SK-N-SH (cell line): ENCODE results near the gene MRPS5. TPM values are rescaled to one million over a fixed set of nuclear protein-coding genes. Genes with fewer than 3 reads are reported as not detected.

ENCODE experiments used
- CTCF ChIA-PET: fragments of 300-600, 350-600 bp; formaldehyde crosslinking; extraction: SDS; loops from one replicate; lab custom pipeline; 2021; lab: Yijun Ruan, JAX
- POLR2A ChIA-PET: fragments of 350-600 bp; sonication (Branson Sonifier 250); formaldehyde crosslinking; extraction: SDS; loops from one replicate; lab custom pipeline; 2020; ENCODE audit warnings: antibody characterized with exemption, inconsistent platforms; lab: Yijun Ruan, JAX
- DNase-seq: peaks from one replicate; pipeline ENCODE4 v3.0.0; 2012
- H2AFZ ChIP-seq: fragments of 200-600 bp; sonication (generic); 2 replicates; pipeline ENCODE4 v1.8.1; 2016; ENCODE audit warnings: antibody characterized with exemption, mild to moderate bottlenecking, low read depth
- H3F3A ChIP-seq: fragments of 200-600 bp; sonication (generic); replicated peaks from 2 replicates; pipeline ENCODE3; 2016; ENCODE audit warnings: antibody characterized with exemption, mild to moderate bottlenecking; ENCODE audit not compliant: insufficient read depth
- H3K27ac ChIP-seq, 2 experiments: fragments of 200-500 bp in 1 of 2; fragments of 200-600 bp in 1 of 2; sonication (Bioruptor generic) in 1 of 2; sonication (generic), shearing (Covaris generic) in 1 of 2; 2 replicates each; pipeline versions ENCODE4 v1.5.1 to v1.6.1; 2014 to 2016; ENCODE audit warnings: low read depth in 2 of 2, inconsistent platforms in 1 of 2, low read length in 1 of 2, mild to moderate bottlenecking in 1 of 2, mixed read lengths in 1 of 2
- H3K27me3 ChIP-seq: fragments of 200-600 bp; sonication (generic), shearing (Covaris generic); 2 replicates; pipeline ENCODE4 v1.6.1; 2016; ENCODE audit warnings: mixed run types; ENCODE audit not compliant: insufficient read depth
- H3K36me3 ChIP-seq, 2 experiments: fragments of 200-500 bp in 1 of 2; fragments of 200-600 bp in 1 of 2; sonication (Bioruptor generic) in 1 of 2; sonication (generic) in 1 of 2; replicated peaks in 1 of 2; 2 replicates each; pipeline versions ENCODE3 to v1.5.1; 2014 to 2016; ENCODE audit warnings: low read length in 1 of 2, mild to moderate bottlenecking in 1 of 2; ENCODE audit not compliant: insufficient read depth in 2 of 2, control insufficient read depth in 1 of 2
- H3K4me1 ChIP-seq, 2 experiments: fragments of 200-500 bp in 1 of 2; fragments of 200-600 bp in 1 of 2; sonication (Bioruptor generic) in 1 of 2; sonication (generic), shearing (Covaris generic) in 1 of 2; 2 replicates each; pipeline versions ENCODE4 v1.5.1 to v1.6.1; 2014 to 2016; ENCODE audit warnings: low read depth in 1 of 2, low read length in 1 of 2, mixed run types in 1 of 2; ENCODE audit not compliant: insufficient read depth in 2 of 2, control insufficient read depth in 1 of 2
- H3K4me2 ChIP-seq: fragments of 200-600 bp; sonication (generic), shearing (Covaris generic); 2 replicates; pipeline ENCODE4 v1.6.1; 2017; ENCODE audit warnings: mixed run types
- H3K4me3 ChIP-seq, 2 experiments: fragments of 200-500 bp in 1 of 2; fragments of 200-600 bp in 1 of 2; sonication (Bioruptor generic) in 1 of 2; sonication (generic), shearing (Covaris generic) in 1 of 2; 2 replicates each; pipeline versions ENCODE4 v1.5.1 to v1.8.1; 2014 to 2016; ENCODE audit warnings: low read depth in 2 of 2, inconsistent platforms in 1 of 2, low read length in 1 of 2, mild to moderate bottlenecking in 1 of 2, mixed read lengths in 1 of 2, moderate library complexity in 1 of 2
- H3K79me2 ChIP-seq: fragments of 200-600 bp; sonication (generic); 2 replicates; pipeline ENCODE4 v1.8.1; 2017; ENCODE audit warnings: mild to moderate bottlenecking; ENCODE audit not compliant: insufficient read depth
- H3K9ac ChIP-seq: fragments of 200-600 bp; sonication (generic); 2 replicates; pipeline ENCODE4 v1.6.1; 2017; ENCODE audit warnings: mixed run types
- H3K9me2 ChIP-seq: fragments of 200-600 bp; sonication (generic); 2 replicates; pipeline ENCODE4 v1.6.1; 2017; ENCODE audit warnings: mixed run types
- H3K9me3 ChIP-seq: fragments of 200-600 bp; sonication (generic); 2 replicates; pipeline ENCODE4 v1.6.1; 2017; ENCODE audit warnings: mixed run types, mild to moderate bottlenecking, moderate library complexity
- H4K20me1 ChIP-seq: fragments of 200-600 bp; sonication (generic); 2 replicates; pipeline ENCODE4 v1.6.1; 2017; ENCODE audit warnings: mild to moderate bottlenecking, mixed run types; ENCODE audit not compliant: insufficient read depth
- CHD2 ChIP-seq: fragments of 150-350 bp; IDR thresholded peaks from 2 replicates; pipeline ENCODE4 v1.6.1; 2018; ENCODE audit warnings: low read length; ENCODE audit not compliant: partially characterized antibody
- EP300 ChIP-seq, 2 experiments: IDR thresholded peaks; 2 replicates each; pipeline versions ENCODE4 v1.4.0 to v1.6.1; 2012; ENCODE audit warnings: borderline replicate concordance in 1 of 2, low read depth in 1 of 2, low read length in 1 of 2
- EZH2phosphoT487 ChIP-seq: fragments of 200-600 bp; sonication (generic); IDR thresholded peaks from 2 replicates; pipeline ENCODE4 v1.6.1; 2017; ENCODE audit warnings: low read depth, mixed run types, mild to moderate bottlenecking, antibody characterized with exemption, moderate library complexity, borderline replicate concordance
- GABPA ChIP-seq: IDR thresholded peaks from 2 replicates; pipeline ENCODE4 v1.4.0; 2012; ENCODE audit warnings: low read depth, mild to moderate bottlenecking
- JUND ChIP-seq: IDR thresholded peaks from 2 replicates; pipeline ENCODE4 v1.4.0; 2012
- MXI1 ChIP-seq: IDR thresholded peaks from 2 replicates; pipeline ENCODE4 v1.6.1; 2012; ENCODE audit warnings: mild to moderate bottlenecking, low read depth, low read length, improper control_type of control experiment
- NFIC ChIP-seq: IDR thresholded peaks from 2 replicates; pipeline ENCODE4 v1.4.0; 2012; ENCODE audit warnings: borderline replicate concordance
- TCF12 ChIP-seq: IDR thresholded peaks from 2 replicates; pipeline ENCODE4 v1.4.0; 2012
- WGBS: methylation state at CpG from one replicate; pipeline ENCODE4 v1.1.6; 2017; ENCODE audit warnings: low lambda C conversion rate; 5-methylcytosine and 5-hydroxymethylcytosine counted together
- polyA plus RNA-seq, 3 experiments: library from polyadenylated mRNA; depleted of rRNA; stranded (reverse); fragments of >200 nt; gene quantifications; 2 replicates each; pipeline ENCODE4 v1.2.3, GENCODE V29; 2012
- TF ChIP-seq, protein P1 (sequence below): IDR thresholded peaks from 2 replicates; pipeline ENCODE4 v1.4.0; 2012; ENCODE audit warnings: low read depth
- TF ChIP-seq, protein P2 (sequence below): IDR thresholded peaks from 2 replicates; pipeline ENCODE4 v1.4.0; 2012; ENCODE audit warnings: low read depth, borderline replicate concordance
- TF ChIP-seq, protein P3 (sequence below): IDR thresholded peaks from 2 replicates; pipeline ENCODE4 v1.4.0; 2012; ENCODE audit warnings: low read depth, borderline replicate concordance
- TF ChIP-seq, protein P4 (sequence below): IDR thresholded peaks from 2 replicates; pipeline ENCODE4 v1.6.1; 2012; ENCODE audit warnings: mild to moderate bottlenecking, low read depth, low read length, moderate library complexity

Gene MRPS5
- polyA plus RNA-seq, 1 of the 3 experiments (the other 2 are of a cell fraction): 32.8 TPM

DNA sequence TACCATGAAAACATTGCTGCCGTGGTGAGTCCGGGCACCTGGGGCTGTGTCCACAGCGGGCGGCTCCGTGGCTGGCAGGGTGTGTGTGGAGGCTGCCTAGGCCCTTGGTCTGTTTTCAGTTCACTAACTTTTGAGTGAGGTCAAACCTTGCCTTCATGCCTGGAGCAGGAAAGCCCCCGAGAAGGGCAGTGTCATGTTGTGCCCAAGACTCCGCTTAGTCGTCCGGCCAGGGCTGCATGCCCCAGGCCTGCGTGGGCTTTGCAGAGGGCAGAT is 72.0 kb downstream of the MRPS5 start:
- ChIA-PET CTCF (no interaction called here), POLR2A (no interaction called here)
- no peaks in the 10 kb centered on the region for H3K36me3 ChIP-seq
- no peaks in the 10 kb centered on the region for H3F3A ChIP-seq
- H3K27me3 ChIP-seq: peaks cover 71% of the 10 kb centered on the region
- no peaks in the 10 kb centered on the region for H4K20me1 ChIP-seq
- H3K4me1 ChIP-seq: no peaks in the 10 kb centered on the region
- no peak for DNase-seq
- H3K79me2 ChIP-seq: no peaks in the 10 kb centered on the region
- no peak overlapping the region for H3K9ac ChIP-seq
- TF ChIP-seq, protein P1, sequence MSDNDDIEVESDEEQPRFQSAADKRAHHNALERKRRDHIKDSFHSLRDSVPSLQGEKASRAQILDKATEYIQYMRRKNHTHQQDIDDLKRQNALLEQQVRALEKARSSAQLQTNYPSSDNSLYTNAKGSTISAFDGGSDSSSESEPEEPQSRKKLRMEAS: no peak
- TF ChIP-seq EZH2phosphoT487: no peak
- TF ChIP-seq JUND: no peak
- no peak overlapping the region for H3K4me2 ChIP-seq
- no peak overlapping the region for H3K27ac ChIP-seq
- no peak overlapping the region for H2AFZ ChIP-seq
- 53% methylated on average over 5 of the region's 10 CpGs for WGBS
- H3K9me2 ChIP-seq: no peaks in the 10 kb centered on the region
- H3K4me3 ChIP-seq: no peak overlapping the region
- H3K9me3 ChIP-seq: no peaks in the 10 kb centered on the region

DNA sequence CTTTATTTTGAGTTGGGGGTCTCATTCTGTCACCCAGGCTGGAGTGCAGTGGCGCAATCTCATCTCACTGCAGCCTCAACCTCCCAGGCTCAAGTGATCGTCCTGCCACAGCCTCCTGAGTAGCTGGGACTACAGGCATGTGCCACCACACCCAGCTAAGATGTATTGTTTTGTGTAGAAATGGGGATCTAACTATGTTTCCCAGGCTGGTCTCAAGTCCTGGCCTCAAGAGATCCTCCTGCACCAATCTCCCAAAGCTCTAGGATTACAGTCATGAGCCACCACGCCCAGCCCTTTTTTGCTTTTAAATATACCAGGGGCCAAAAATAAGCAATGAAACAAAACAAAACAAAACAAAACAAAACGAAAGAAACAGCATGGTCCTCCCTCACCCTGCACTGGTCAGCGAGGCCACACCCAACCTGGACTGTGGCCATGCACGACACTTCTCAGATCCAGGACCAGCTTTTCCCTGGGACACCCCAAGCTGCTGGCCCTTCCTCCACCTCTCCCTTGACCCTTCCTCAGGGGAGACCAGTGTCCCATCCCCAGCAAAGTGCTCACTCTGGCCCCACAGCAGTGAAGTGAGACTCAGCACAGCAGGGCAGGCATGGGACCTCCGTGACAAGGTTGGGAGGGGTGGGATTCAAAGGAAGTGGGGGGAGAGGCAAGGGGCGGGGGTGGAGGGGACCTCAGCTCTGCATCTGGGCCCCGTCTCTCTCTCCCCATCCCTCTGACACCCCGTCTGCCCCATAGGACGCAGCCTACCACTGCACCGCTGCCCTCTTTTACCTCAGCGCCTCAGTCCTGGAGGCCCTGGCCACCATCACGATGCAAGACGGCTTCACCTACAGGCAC is 72.6 kb downstream of the MRPS5 start:
- Histone ChIP-seq H3K9me2 (no peaks in the 10 kb centered on the region), H4K20me1 (no peaks in the 10 kb centered on the region), H3F3A (no peaks in the 10 kb centered on the region), H3K9me3 (no peaks in the 10 kb centered on the region), H3K4me1 (no peaks in the 10 kb centered on the region), H3K9ac (no peak overlapping the region), H3K79me2 (no peaks in the 10 kb centered on the region), H3K27ac (no peak overlapping the region), H3K27me3 (peaks cover 68% of the 10 kb centered on the region), H3K4me3 (no peak overlapping the region), H2AFZ (no peak overlapping the region), H3K36me3 (no peaks in the 10 kb centered on the region), H3K4me2 (peak overlapping the region; percentile 37; the same call in 1 of the 2 replicates)
- CTCF ChIA-PET: interaction anchor here (1.0 kb wide), 1 partner anchor 15 kb away, joined by 3 read pairs; no protein-coding TSS in a partner anchor
- no peak for DNase-seq
- POLR2A ChIA-PET: no interaction called here
- TF ChIP-seq, protein P2, sequence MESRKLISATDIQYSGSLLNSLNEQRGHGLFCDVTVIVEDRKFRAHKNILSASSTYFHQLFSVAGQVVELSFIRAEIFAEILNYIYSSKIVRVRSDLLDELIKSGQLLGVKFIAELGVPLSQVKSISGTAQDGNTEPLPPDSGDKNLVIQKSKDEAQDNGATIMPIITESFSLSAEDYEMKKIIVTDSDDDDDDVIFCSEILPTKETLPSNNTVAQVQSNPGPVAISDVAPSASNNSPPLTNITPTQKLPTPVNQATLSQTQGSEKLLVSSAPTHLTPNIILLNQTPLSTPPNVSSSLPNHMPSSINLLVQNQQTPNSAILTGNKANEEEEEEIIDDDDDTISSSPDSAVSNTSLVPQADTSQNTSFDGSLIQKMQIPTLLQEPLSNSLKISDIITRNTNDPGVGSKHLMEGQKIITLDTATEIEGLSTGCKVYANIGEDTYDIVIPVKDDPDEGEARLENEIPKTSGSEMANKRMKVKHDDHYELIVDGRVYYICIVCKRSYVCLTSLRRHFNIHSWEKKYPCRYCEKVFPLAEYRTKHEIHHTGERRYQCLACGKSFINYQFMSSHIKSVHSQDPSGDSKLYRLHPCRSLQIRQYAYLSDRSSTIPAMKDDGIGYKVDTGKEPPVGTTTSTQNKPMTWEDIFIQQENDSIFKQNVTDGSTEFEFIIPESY: no peak
- TF ChIP-seq, all 33 proteins: peak for 0
- 33% methylated on average over 14 of the region's 15 CpGs for WGBS

DNA sequence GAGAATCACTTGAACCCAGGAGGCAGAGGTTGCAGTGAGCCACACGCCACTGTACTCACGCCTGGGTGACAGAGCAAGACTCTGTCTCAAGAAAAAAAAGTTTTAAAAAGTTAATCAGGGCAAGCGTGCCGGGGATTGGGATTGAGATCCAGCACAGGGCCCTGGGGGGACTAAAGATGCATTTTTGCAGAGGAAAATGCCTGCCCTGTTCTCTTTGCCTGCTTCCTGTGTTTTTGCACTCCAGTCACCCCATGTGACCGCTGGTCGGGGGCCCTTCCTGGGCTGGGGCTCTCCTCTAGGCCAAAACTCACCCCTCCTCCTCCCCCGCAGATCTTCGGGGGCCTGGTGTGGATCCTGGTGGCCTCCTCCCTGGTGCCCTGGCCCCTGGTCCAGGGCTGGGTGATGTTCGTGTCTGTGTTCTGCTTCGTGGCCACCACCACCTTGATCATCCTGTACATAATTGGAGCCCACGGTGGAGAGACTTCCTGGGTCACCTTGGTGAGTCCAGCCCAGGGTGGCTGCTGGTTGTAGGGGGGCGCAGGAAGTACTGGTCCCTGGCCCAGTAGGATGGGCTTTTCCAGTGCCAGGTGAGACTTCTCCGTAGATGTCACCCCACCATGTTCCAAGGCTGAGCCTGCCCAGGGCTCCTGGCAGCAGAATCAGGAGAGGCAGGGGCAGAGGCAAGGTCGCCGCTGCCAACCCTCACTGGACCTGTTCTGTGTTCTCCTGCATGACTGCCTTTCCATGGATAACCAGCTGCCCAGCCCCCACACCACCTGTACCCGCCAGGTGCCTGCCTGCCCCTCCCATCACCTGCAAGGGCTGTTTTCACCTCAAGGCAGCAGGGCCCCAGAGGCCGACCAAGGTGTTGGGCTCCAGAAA is 73.7 kb downstream of the MRPS5 start:
- no peak overlapping the region for H2AFZ ChIP-seq
- H3K9me3 ChIP-seq: no peaks in the 10 kb centered on the region
- POLR2A ChIA-PET: no interaction called here
- no peaks in the 10 kb centered on the region for H3K9me2 ChIP-seq
- no peak overlapping the region for H3K4me3 ChIP-seq
- H3K27ac ChIP-seq: no peak overlapping the region
- CTCF ChIA-PET: interaction anchor here (1.0 kb wide), 1 partner anchor 14 kb away, joined by 3 read pairs; no protein-coding TSS in a partner anchor
- H3F3A ChIP-seq: no peaks in the 10 kb centered on the region
- no peak for DNase-seq
- no peaks in the 10 kb centered on the region for H3K4me1 ChIP-seq
- WGBS: 11% methylated on average over 9 of the region's 17 CpGs
- no peak overlapping the region for H3K4me2 ChIP-seq
- no peaks in the 10 kb centered on the region for H3K36me3 ChIP-seq
- no peaks in the 10 kb centered on the region for H3K79me2 ChIP-seq
- peaks cover 64% of the 10 kb centered on the region for H3K27me3 ChIP-seq
- no peak overlapping the region for H3K9ac ChIP-seq
- no peaks in the 10 kb centered on the region for H4K20me1 ChIP-seq
- no peak for TF ChIP-seq CHD2
- TF ChIP-seq, protein P3, sequence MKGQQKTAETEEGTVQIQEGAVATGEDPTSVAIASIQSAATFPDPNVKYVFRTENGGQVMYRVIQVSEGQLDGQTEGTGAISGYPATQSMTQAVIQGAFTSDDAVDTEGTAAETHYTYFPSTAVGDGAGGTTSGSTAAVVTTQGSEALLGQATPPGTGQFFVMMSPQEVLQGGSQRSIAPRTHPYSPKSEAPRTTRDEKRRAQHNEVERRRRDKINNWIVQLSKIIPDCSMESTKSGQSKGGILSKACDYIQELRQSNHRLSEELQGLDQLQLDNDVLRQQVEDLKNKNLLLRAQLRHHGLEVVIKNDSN: no peak
- TF ChIP-seq, protein P4, sequence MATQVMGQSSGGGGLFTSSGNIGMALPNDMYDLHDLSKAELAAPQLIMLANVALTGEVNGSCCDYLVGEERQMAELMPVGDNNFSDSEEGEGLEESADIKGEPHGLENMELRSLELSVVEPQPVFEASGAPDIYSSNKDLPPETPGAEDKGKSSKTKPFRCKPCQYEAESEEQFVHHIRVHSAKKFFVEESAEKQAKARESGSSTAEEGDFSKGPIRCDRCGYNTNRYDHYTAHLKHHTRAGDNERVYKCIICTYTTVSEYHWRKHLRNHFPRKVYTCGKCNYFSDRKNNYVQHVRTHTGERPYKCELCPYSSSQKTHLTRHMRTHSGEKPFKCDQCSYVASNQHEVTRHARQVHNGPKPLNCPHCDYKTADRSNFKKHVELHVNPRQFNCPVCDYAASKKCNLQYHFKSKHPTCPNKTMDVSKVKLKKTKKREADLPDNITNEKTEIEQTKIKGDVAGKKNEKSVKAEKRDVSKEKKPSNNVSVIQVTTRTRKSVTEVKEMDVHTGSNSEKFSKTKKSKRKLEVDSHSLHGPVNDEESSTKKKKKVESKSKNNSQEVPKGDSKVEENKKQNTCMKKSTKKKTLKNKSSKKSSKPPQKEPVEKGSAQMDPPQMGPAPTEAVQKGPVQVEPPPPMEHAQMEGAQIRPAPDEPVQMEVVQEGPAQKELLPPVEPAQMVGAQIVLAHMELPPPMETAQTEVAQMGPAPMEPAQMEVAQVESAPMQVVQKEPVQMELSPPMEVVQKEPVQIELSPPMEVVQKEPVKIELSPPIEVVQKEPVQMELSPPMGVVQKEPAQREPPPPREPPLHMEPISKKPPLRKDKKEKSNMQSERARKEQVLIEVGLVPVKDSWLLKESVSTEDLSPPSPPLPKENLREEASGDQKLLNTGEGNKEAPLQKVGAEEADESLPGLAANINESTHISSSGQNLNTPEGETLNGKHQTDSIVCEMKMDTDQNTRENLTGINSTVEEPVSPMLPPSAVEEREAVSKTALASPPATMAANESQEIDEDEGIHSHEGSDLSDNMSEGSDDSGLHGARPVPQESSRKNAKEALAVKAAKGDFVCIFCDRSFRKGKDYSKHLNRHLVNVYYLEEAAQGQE: no peak
- no peak for TF ChIP-seq GABPA
- TF ChIP-seq NFIC: no peak
- TF ChIP-seq MXI1: no peak
- TF ChIP-seq TCF12: no peak
- TF ChIP-seq EP300 (IDR thresholded peaks at IDR 0.05; ENCODE audit: borderline replicate concordance in 1 of 2, low read depth in 1 of 2, low read length in 1 of 2): no peak
